ENCODE results near the gene KIF26B. TPM values are rescaled to one million over a fixed set of nuclear protein-coding genes. Genes with fewer than 3 reads are reported as not detected.

The KIF26B gene
- total RNA-seq, 1 experiment from 2014 or later = 1.6 TPM

DNA sequence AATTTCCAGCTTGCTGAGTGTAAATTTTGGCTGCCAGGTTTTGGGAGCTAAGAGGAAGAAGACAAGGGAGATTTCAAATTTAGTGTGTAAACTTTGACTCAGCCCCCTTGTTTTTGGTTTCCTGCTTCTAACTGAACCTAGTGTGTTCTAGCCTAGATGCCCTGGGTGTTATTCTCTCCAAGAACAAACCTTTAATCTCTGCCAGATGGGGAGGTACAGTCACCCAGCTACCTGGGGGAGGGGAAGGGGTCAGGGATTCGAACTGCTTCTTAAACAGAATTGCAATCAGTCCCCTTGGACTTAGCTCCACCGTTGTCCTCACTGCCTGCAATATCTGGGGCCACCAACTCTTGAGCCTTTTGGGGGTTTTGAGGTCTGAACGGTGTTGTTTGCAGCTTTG, 238.9 kb downstream of the KIF26B start:
- Mint-ChIP-seq H3K36me3 (ENCODE audit: insufficient read depth, unreplicated experiment) (no peaks in the 10 kb centered on the region), H3K4me1 (ENCODE audit: insufficient read depth, unreplicated experiment) (peaks cover 10% of the 10 kb centered on the region), H3K4me3 (ENCODE audit: unreplicated experiment) (no peak overlapping the region), H3K27ac (ENCODE audit: low read depth, unreplicated experiment) (no peak overlapping the region), H3K9me3 (ENCODE audit: unreplicated experiment) (peaks cover 8% of the 10 kb centered on the region), H3K27me3 (ENCODE audit: insufficient read depth, unreplicated experiment) (peaks cover 18% of the 10 kb centered on the region)
- DNase-seq (ENCODE audit: unreplicated experiment) = no peak
- ChIA-PET CTCF (interaction anchor here (0.7 to 1.2 kb wide), 2 partner anchors 10 to 118 kb away, joined by 3 to 4 read pairs; no protein-coding TSS in a partner anchor), POLR2A (interaction anchor here (0.5 to 0.6 kb wide), 2 partner anchors 571 to 630 kb away, joined by 3 to 5 read pairs; no protein-coding TSS in a partner anchor)
- intact Hi-C loops (cut with micrococcal nuclease) = no loop called here
- TF ChIP-seq, protein P1, sequence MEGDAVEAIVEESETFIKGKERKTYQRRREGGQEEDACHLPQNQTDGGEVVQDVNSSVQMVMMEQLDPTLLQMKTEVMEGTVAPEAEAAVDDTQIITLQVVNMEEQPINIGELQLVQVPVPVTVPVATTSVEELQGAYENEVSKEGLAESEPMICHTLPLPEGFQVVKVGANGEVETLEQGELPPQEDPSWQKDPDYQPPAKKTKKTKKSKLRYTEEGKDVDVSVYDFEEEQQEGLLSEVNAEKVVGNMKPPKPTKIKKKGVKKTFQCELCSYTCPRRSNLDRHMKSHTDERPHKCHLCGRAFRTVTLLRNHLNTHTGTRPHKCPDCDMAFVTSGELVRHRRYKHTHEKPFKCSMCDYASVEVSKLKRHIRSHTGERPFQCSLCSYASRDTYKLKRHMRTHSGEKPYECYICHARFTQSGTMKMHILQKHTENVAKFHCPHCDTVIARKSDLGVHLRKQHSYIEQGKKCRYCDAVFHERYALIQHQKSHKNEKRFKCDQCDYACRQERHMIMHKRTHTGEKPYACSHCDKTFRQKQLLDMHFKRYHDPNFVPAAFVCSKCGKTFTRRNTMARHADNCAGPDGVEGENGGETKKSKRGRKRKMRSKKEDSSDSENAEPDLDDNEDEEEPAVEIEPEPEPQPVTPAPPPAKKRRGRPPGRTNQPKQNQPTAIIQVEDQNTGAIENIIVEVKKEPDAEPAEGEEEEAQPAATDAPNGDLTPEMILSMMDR (IDR thresholded peaks at IDR 0.05; ENCODE audit: unreplicated experiment) = no peak
- no TSS peak for BruUV-seq (replicated peaks)

DNA sequence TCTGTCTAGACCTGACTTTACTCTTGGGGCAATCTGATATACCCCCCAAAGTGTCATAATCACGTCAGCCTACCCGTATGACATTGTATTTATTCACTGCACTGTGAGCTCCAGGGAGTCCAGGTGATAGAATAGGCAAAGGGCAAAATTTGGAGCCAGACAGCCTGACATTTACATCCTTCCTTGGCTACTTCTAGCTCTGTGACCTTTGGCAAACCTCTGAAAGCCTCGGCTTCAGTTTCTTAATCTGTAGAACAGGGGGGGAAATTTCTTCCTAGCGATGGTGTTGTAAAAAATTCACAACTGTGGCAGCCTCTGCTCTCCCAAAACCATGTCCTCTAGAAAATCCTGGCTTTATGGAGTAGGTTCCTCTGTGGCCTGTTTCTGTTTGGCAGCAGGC, 240.9 kb downstream of the KIF26B start:
- H3K36me3 Mint-ChIP-seq (ENCODE audit: insufficient read depth, unreplicated experiment) = no peaks in the 10 kb centered on the region
- DNase-seq (ENCODE audit: unreplicated experiment) = no peak
- H3K9me3 Mint-ChIP-seq (ENCODE audit: unreplicated experiment) = peaks cover 8% of the 10 kb centered on the region
- H3K27me3 Mint-ChIP-seq (ENCODE audit: insufficient read depth, unreplicated experiment) = peaks cover 35% of the 10 kb centered on the region
- TF ChIP-seq, protein P1 (IDR thresholded peaks at IDR 0.05; ENCODE audit: unreplicated experiment) = no peak
- ChIA-PET CTCF (interaction anchor here (0.6 kb wide), 2 partner anchors 42 to 70 kb away, joined by 3 to 4 read pairs; no protein-coding TSS in a partner anchor), POLR2A (no interaction called here)
- intact Hi-C loops (cut with micrococcal nuclease) = no loop called here
- BruUV-seq (replicated peaks) = no TSS peak
- no peak overlapping the region for H3K27ac Mint-ChIP-seq (ENCODE audit: low read depth, unreplicated experiment)
- H3K4me3 Mint-ChIP-seq (ENCODE audit: unreplicated experiment) = no peak overlapping the region
- H3K4me1 Mint-ChIP-seq (ENCODE audit: insufficient read depth, unreplicated experiment) = peaks cover 10% of the 10 kb centered on the region

DNA sequence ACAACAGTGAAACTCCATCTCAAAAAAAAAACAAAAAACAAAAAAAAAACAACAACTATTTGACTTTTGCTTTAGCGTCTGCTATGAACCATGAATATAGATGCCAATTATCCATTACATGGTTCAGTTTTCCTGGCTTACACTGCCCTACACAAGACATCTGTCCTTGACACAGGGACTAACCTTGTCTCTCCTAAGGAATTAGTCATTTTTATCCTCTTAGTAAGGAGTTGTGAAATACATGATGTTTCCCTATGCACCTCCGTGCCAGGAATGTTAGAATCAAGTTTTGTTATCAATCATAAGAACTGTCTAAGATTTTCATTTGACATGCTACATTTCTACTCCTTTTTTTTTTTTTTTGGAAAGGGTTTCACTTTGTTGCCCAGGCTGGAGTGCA, 241.8 kb downstream of the KIF26B start:
- intact Hi-C loops (cut with micrococcal nuclease) = no loop called here
- H3K4me3 Mint-ChIP-seq (ENCODE audit: unreplicated experiment) = no peak overlapping the region
- no peaks in the 10 kb centered on the region for H3K36me3 Mint-ChIP-seq (ENCODE audit: insufficient read depth, unreplicated experiment)
- peaks cover 10% of the 10 kb centered on the region for H3K4me1 Mint-ChIP-seq (ENCODE audit: insufficient read depth, unreplicated experiment)
- H3K9me3 Mint-ChIP-seq (ENCODE audit: unreplicated experiment) = peaks cover 8% of the 10 kb centered on the region
- TF ChIP-seq, protein P1 (IDR thresholded peaks at IDR 0.05; ENCODE audit: unreplicated experiment) = no peak
- CTCF ChIA-PET = interaction anchor here (0.7 kb wide), 2 partner anchors 27 to 71 kb away, joined by 3 to 4 read pairs; no protein-coding TSS in a partner anchor
- POLR2A ChIA-PET = no interaction called here
- peak; percentile 64 for DNase-seq (ENCODE audit: unreplicated experiment)
- no TSS peak for BruUV-seq (replicated peaks)
- no peak overlapping the region for H3K27ac Mint-ChIP-seq (ENCODE audit: low read depth, unreplicated experiment)
- H3K27me3 Mint-ChIP-seq (ENCODE audit: insufficient read depth, unreplicated experiment) = peaks cover 40% of the 10 kb centered on the region

DNA sequence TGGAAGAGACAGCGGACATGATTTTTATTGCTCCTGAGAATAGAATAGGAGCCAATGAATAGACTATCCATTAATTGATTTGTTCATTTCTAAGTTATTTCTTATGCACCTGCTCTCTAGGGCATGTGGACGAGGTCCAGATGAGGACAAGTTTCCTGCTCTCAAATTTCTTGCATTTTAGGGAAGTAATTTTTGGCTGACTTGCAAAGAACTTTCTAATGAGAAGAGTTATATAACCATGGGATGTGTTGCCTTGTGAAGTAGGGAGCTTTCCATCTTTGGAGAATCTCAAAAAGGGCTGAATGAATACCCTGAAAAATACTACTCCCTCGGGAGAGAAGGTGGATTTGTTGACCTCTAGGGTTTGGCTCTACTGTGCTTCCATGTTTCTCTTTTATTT, 243.0 kb downstream of the KIF26B start:
- TF ChIP-seq, protein P1 (IDR thresholded peaks at IDR 0.05; ENCODE audit: unreplicated experiment) = no peak
- BruUV-seq (replicated peaks) = no TSS peak
- H3K4me3 Mint-ChIP-seq (ENCODE audit: unreplicated experiment) = no peak overlapping the region
- no peak overlapping the region for H3K27ac Mint-ChIP-seq (ENCODE audit: low read depth, unreplicated experiment)
- H3K9me3 Mint-ChIP-seq (ENCODE audit: unreplicated experiment) = peaks cover 8% of the 10 kb centered on the region
- POLR2A ChIA-PET = interaction anchor here (1.6 kb wide), 1 partner anchor 57 kb away, joined by 3 read pairs; no protein-coding TSS in a partner anchor
- no peaks in the 10 kb centered on the region for H3K36me3 Mint-ChIP-seq (ENCODE audit: insufficient read depth, unreplicated experiment)
- no peak for DNase-seq (ENCODE audit: unreplicated experiment)
- peaks cover 51% of the 10 kb centered on the region for H3K27me3 Mint-ChIP-seq (ENCODE audit: insufficient read depth, unreplicated experiment)
- intact Hi-C loops (cut with micrococcal nuclease) = no loop called here
- H3K4me1 Mint-ChIP-seq (ENCODE audit: insufficient read depth, unreplicated experiment) = peaks cover 10% of the 10 kb centered on the region
- CTCF ChIA-PET = interaction anchor here (0.6 to 0.7 kb wide), 3 partner anchors 40 to 243 kb away, joined by 3 to 4 read pairs (median 3); no protein-coding TSS in a partner anchor
